ENCODE measurements around the gene ITSN2.

The ITSN2 gene

DNA sequence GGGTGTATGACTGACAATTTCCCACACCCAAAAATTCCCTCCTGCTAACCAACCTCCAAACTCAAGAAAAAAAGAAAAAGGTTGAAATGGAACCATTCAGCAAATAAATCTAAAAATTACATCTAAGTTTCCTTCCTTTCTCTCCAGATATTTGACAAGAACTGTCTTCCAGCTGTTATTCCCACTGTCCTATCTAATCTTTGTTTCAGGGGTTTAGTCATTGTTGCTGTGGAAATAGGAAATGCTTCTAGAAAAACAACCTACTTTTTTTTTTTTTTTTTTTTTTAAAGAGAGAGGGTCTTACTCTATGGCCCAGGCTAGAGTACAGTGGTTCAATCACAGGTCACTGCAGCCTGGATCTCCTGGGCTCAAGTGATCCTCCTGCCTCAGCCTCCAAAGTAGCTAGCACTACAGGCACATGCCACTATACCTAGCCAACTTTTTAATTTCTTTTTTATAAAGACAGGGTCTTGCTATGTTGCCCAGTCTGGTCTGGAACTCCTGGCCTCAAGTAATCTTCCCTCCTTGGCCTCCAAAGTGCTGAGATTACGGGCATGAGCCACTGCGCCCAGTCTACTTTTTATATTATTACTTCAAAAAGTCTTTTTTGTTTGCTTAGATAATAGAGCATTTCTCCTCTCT is 88.1 kb downstream of the ITSN2 start:
- no peak for DNase-seq (ENCODE audit: low read depth in 2 of 2, low spot score in 1 of 2)

GRCh38 chr2:24269265-24269664 is 91.1 kb downstream of the ITSN2 start:
- DNase-seq (ENCODE audit: low read depth in 2 of 2, low spot score in 1 of 2) = no peak

DNA sequence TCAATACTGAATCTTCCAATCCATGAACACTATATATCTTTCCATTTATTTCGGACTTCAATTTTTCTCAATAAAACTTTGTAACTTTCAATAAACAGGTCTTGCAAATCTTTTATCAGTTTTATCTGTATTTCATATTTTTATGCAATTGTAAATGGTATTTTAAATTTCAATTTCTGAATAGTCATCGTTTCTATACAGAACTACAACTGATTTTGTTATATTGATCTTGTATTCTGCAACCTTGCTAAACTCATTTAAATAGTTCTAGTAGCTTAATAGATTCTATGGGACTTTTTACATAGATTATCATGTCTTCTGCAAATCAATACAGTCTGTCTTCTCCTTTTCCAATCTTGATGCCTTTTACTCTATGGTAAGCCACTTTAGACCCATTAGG is 95.1 kb downstream of the ITSN2 start:
- DNase-seq (ENCODE audit: low read depth in 2 of 2, low spot score in 1 of 2) = no peak

GRCh38 chr2:24262421-24262970 is 97.8 kb downstream of the ITSN2 start:
- no peak for DNase-seq (ENCODE audit: low read depth in 2 of 2, low spot score in 1 of 2)

DNA sequence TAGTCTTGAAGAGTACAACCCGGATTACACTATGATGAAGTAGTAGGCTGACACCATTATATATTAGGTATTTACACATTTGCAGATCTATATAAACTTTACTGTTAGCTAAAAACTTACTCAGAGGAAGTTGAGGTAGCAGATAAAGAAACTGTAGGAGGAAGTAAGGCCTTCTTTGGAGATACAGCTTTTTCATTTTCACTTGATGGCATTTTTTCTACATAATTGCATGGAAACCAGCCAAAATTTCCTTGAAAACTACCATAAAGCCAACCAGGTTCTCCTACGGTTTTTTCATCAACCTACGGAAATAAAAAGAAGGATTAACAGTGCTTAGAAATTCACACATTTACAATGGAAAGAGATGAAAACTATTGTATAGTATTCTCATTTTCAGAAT is 98.9 kb downstream of the ITSN2 start:
- DNase-seq (ENCODE audit: low read depth in 2 of 2, low spot score in 1 of 2) = no peak

DNA sequence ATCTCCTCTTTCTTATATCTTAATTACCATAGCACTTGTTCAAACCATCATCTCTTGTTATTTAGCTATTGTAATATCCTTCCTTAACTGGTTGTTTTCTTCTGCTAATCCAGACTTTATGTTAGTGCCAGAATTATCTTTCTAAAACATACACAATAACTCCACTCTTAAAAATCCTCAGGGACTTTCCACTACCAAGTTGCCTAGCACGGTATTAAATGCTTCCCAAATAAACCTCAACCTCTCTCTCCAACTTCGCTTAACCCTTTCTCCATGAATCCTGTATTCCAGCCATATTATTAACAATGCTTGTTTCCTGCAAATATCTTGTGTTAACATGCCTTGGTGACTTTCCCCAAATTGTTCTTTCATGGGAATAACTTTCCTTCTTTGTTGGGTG is 101.0 kb downstream of the ITSN2 start:
- DNase-seq (ENCODE audit: low read depth in 2 of 2, low spot score in 1 of 2) = no peak

DNA sequence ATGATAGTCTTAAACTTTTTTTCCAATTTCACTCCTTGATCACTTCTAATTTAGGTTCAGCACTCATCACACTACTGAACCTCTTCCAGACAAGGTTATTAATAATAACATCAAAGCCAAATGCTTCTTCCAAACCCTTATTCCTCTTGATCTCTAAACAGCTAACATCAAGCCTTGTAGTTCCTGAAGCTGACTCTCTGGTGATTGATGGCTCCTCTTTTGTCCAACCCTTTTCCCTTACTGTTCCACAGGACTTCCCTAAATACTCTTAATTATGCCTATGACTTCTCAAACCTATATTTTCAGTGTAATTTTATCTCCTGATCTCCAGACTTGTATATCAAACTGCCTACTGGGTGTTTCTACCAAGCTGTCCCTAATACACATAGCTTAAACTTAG is 101.6 kb downstream of the ITSN2 start:
- no peak for DNase-seq (ENCODE audit: low read depth in 2 of 2, low spot score in 1 of 2)

GRCh38 chr2:24253303-24253919 is 106.9 kb downstream of the ITSN2 start:
- DNase-seq (ENCODE audit: low read depth in 2 of 2, low spot score in 1 of 2) = no peak

- no peak for DNase-seq (ENCODE audit: low read depth in 2 of 2, low spot score in 1 of 2)
These were observed 112.7 kb downstream of the ITSN2 start for GRCh38 chr2:24247592-24247991.

DNA sequence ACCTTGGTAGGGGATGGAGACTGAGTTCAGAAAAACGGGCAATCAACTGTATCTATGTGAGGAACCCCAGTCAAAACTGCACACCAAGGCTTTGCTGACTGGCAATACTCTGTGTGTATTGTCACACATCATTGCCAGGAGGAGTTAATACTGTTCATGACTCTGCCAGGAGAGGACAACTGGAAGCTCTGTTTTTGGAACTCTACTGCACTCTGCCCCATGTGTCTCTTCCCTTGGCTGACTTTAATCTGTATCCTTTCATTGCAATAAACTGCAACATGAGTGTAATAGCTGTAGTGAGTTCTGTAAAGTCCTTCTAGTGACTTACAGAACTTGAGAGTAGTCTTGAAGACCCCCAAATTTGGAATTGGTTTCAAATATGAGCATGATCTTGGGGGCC is 113.2 kb downstream of the ITSN2 start:
- no peak for DNase-seq (ENCODE audit: low read depth in 2 of 2, low spot score in 1 of 2)

- no peak for DNase-seq (ENCODE audit: low read depth in 2 of 2, low spot score in 1 of 2)
These were observed 114.2 kb downstream of the ITSN2 start for GRCh38 chr2:24245986-24246776.

- no peak for DNase-seq (ENCODE audit: low read depth in 2 of 2, low spot score in 1 of 2)
These were observed 118.8 kb downstream of the ITSN2 start for GRCh38 chr2:24241528-24241927.

- no peak for DNase-seq (ENCODE audit: low read depth in 2 of 2, low spot score in 1 of 2)
These were observed 120.8 kb downstream of the ITSN2 start for GRCh38 chr2:24239553-24239952.

DNA sequence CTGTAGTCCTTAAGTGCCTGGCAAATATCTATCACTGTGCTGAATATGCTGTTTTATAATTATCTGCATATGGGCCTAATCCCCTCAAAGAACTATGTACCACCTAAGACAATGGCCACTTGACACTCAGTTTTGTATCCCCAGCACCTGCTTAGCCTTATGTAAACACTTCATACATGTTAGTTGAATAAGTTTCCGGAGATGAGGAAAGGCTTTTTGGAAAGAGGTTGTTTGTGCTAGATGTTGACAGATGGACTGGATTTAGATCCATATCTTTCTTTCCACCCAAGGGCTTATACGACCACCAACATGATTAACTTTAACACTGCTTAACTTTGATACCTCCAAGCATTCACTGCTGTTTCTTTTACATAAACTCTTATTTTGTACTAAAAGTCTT is 122.2 kb downstream of the ITSN2 start:
- no peak for DNase-seq (ENCODE audit: low read depth in 2 of 2, low spot score in 1 of 2)

DNA sequence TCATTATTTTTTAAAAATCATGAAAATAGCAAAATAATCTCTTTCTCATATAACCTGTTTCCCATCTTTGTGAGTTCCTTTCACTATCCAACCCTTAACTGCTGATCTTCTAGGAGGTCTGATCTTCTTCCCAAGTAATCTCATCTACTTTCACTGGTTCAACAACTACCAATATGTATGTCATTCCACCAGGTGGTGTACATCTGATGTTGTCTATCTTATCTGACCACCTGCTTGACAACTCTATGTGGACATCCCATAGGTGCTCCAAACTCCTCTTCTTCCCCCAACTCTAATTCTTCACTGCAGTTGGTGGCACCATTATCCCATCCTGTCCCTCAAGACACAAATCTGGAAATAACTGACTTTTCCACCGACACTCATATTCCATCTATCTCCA is 123.0 kb downstream of the ITSN2 start:
- DNase-seq (ENCODE audit: low read depth in 2 of 2, low spot score in 1 of 2) = no peak

DNA sequence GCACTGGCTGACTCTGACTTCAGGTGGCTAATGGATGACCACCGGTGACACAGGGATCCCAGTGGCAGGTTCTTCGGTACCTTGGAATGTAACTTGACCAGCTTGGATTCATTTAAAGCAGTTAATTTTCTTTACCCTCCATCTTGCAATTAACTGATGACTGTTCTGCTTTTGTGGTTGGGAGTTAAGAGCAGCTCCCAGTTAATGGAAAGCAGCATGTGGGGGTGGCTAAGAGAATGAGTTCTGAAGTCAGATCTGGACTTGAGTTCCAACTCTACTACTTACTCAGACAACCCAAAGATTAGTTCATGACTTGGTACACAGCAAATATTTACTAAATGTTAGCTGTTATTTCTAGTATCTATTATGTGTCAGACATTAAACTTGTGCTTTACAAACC is 127.0 kb downstream of the ITSN2 start:
- DNase-seq (ENCODE audit: low read depth in 2 of 2, low spot score in 1 of 2) = no peak

- DNase-seq (ENCODE audit: low read depth in 2 of 2, low spot score in 1 of 2) = no peak
These were observed 128.9 kb downstream of the ITSN2 start for GRCh38 chr2:24231461-24231881.

- no peak for DNase-seq (ENCODE audit: low read depth in 2 of 2, low spot score in 1 of 2)
These were observed 131.9 kb downstream of the ITSN2 start for GRCh38 chr2:24228470-24228869.

DNA sequence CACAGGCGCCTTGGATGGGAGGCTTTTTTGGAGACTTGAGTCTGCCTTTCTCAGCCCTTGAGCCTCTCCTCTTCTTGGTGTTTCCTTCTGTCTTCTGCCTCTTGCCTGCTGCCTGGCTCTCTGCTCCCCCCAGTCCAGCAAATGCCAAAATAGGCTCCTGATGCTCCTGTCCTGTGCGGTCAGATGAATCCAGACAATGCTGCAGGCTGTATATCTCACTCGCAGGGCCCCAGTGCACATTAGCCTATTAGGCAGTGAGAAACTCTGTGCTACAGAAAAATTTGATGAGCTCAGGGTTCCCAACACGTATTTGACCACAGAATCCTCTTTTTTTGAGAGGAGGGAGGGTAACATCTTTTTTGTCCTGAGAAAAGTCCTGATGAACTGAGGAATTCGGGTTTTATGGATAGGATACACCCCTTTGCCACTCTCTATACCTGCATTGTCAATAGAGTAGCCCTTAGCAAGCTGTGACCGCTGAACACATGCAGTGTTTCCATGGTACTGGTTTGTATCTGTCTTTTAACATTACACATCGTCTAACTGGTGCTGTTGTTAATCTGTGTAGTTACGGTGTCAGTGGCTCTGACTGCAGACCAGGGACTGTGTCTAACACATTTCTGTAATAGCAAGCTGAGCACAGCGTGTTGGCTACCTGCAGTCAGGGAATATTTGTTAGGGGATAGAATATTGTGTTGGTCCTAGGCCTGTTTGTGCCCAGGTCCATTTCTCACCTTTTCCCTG is 134.7 kb downstream of the ITSN2 start:
- DNase-seq (ENCODE audit: low read depth in 2 of 2, low spot score in 1 of 2) = no peak

- no peak for DNase-seq (ENCODE audit: low read depth in 2 of 2, low spot score in 1 of 2)
These were observed 137.4 kb downstream of the ITSN2 start for GRCh38 chr2:24222946-24223345.

- no peak for DNase-seq (ENCODE audit: low read depth in 2 of 2, low spot score in 1 of 2)
These were observed 138.8 kb downstream of the ITSN2 start for GRCh38 chr2:24221343-24222050.
